ENCODE results near the gene NFKBIE. TPM values are rescaled to one million over a fixed set of nuclear protein-coding genes. Genes with fewer than 3 reads are reported as not detected.

Gene NFKBIE
- total and polyA plus RNA-seq, 2 of the 13 experiments (the other 11 are each of a cell fraction or from before 2014, with no cell fraction given) = 6.7 to 14.5 TPM

- TF ChIP-seq ZNF280D (CRISPR knock-in tag; IDR thresholded peaks at IDR 0.05) = peak; percentile 31; the same call in 1 of the 2 replicates
- TF ChIP-seq RFX1 (IDR thresholded peaks at IDR 0.05) = no peak
- TF ChIP-seq KAT8 (CRISPR knock-in tag; IDR thresholded peaks at IDR 0.05) = peak; percentile 56; the same call in 1 of the 2 replicates
- peak; percentile 72 for TF ChIP-seq ZIK1 (CRISPR knock-in tag; IDR thresholded peaks at IDR 0.05; ENCODE audit: borderline replicate concordance, low read depth)
- no peak; the same call in none of the 2 replicates for TF ChIP-seq MAF1 (CRISPR knock-in tag; IDR thresholded peaks at IDR 0.05; ENCODE audit: borderline replicate concordance)
- TF ChIP-seq ZNF354B (CRISPR knock-in tag; IDR thresholded peaks at IDR 0.05) = peak; percentile 87; the same call in 1 of the 2 replicates
- TF ChIP-seq ZNF572 (CRISPR knock-in tag; IDR thresholded peaks at IDR 0.05) = no peak
- TF ChIP-seq ZNF235 (CRISPR knock-in tag; IDR thresholded peaks at IDR 0.05; ENCODE audit: borderline replicate concordance) = peak; percentile 58; the same call in 1 of the 2 replicates
- TF ChIP-seq ZFP62 (CRISPR knock-in tag; IDR thresholded peaks at IDR 0.05) = no peak
- TF ChIP-seq ZNF576 (CRISPR knock-in tag; IDR thresholded peaks at IDR 0.05) = no peak
- no peak for TF ChIP-seq MZF1 (CRISPR knock-in tag; IDR thresholded peaks at IDR 0.05; ENCODE audit: borderline replicate concordance)
- peak; percentile 86 for TF ChIP-seq SNAI1 (CRISPR knock-in tag; IDR thresholded peaks at IDR 0.05; ENCODE audit: borderline replicate concordance)
- TF ChIP-seq ZNF317 (CRISPR knock-in tag; IDR thresholded peaks at IDR 0.05) = no peak; the same call in 1 of the 2 replicates
- TF ChIP-seq ZNF562 (CRISPR knock-in tag; IDR thresholded peaks at IDR 0.05; ENCODE audit: borderline replicate concordance) = no peak
- no peak for TF ChIP-seq ZBTB46 (CRISPR knock-in tag; IDR thresholded peaks at IDR 0.05; ENCODE audit: borderline replicate concordance)
- TF ChIP-seq ZXDC (CRISPR knock-in tag; IDR thresholded peaks at IDR 0.05) = 0 out of 2 replicates have a peak, but pooled peaks have one; percentile 8
- peak; percentile 96 for TF ChIP-seq XRCC5 (optimal IDR thresholded peaks at IDR 0.05; ENCODE audit: low read length)
These were observed 19.3 kb downstream of the NFKBIE start (continued) for GRCh38 chr6:44245912-44246662.

Data from HepG2 (cell line).